ENCODE results near the gene TMEM132D.
"Not testable (repeated sequence)": the region's sequence is repeated elsewhere in the genome, so short reads cannot be mapped to it uniquely, and the experiment has no call there.

The TMEM132D gene

DNA sequence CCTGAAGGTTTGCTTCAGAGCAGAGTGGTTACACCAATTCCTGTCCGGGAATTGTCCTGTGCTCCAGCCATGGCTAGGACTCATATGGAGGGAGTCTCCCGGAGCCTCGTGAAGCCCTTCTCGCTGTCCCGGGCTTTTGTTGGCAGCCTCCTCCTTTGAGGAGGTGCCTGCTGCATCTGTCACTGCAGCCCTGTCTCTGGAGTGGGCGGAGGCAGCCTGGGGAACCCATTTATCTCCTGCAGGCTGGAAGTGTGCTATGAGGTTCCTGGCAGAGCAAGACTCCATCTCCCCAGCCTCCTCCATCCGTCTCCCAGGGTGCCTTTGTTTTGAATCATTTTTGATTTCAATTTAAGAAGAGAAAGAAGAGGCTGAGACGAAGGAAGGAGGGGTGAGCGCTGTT is 695.3 kb downstream of the TMEM132D start:
- DNase-seq: no peak

DNA sequence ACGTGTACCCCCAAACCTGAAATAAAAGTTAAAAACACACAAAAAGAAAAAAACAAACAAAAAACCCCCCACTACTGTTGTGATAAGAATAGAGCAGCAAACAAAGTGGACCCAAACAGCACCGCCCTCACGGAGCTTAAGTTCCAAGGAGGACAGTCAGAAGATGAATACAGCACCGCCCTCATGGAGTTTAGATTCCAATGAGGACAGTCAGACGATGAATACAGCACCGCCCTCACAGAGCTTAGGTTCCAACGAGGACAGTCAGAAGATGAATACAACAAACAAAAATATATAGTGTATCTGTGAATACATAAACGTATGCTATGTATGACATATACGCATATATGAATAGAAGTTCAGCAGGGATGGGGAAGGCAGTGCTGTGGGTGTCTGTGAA is 696.7 kb downstream of the TMEM132D start:
- no peak for DNase-seq

DNA sequence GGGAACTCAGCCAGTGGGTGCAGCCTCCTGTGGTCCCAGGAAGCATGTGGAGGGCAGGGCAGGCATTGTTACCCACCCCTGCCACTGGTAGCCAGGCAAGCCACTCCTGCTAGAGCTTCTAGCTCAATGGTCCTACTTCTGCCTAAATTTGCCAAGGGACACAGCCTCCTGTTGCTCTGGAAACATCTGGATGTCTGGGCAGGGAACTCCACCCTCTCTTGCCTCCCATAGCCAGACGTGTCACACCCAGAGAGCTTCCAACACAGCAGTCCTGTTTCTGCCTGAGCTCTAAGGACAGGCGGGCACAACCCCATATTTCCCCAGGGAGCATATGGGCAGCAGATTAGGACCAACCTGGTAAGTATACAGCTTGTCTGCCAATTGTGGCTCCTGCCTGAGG is 700.4 kb downstream of the TMEM132D start:
- no peak for DNase-seq

DNA sequence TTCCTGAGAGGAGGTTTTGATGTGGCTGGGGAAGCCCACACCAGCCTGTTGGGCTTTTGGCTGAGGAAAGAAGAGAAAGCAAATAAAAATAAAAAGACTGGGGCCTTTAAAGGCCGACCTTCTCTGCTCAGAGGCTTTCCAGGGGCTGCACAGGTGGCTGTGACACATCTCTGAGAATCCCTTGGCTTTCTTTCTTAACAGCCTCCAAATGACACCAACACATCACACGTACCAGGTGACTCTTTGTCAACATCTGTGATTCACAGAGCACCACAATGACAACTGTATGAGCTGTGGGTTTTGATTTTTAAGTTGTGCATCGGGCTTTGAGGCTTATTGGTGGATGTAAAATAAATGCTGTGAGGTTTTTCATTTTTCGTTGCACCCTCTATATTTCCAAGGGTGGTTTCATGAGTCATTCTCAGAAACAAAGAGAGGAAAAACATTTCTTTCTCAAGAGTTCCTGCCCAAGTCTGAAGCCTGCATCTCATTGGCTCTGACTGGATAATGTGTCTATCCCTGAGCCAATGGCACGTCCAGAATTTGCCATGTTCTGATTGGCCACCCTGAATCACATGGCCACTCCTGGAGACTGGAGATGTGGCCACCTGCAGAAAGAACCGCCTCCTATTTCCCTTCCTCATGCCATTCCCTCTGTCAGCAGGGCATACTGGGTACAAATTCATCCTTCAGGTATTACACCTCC is 701.6 kb downstream of the TMEM132D start:
- DNase-seq: no peak

DNA sequence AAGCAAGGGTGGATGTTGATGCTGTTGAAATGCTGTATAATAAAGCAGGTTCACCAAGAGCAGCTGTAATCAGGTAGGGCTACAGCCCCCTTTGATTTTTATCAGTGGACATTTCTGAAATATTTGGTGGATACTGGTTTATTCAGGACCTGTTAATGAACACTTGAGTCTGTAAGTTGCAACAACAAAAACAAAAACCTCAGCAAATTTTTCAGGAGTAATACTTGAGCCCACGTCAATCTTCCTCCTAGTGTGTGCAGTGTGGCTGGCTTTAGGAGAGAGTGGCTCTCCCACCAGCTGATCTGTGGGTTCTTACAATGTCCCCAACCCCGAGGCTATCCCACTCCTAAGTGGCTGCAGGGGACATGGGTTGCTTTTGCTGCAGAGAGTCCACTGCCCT is 702.8 kb downstream of the TMEM132D start:
- no peak for DNase-seq

DNA sequence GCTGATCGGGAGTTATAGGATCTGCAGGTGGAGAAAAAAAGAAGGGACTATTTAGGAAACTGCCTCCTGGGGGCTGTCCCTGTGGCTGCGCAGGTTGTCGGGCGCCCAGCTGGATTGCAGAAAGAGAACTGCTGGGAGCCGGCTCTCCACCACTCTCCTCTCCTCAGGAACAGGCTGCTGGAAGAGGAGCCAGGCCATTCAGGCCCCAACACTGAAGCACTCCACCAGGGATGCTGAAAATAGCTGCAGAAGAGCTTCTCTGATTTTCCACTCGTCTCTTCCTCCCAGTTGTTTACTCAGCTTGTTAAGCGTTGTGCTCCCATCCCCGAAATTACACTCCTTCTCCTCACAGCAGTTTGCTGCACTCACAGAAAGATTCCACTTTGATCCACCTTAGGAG is 703.2 kb downstream of the TMEM132D start:
- no peak for DNase-seq

DNA sequence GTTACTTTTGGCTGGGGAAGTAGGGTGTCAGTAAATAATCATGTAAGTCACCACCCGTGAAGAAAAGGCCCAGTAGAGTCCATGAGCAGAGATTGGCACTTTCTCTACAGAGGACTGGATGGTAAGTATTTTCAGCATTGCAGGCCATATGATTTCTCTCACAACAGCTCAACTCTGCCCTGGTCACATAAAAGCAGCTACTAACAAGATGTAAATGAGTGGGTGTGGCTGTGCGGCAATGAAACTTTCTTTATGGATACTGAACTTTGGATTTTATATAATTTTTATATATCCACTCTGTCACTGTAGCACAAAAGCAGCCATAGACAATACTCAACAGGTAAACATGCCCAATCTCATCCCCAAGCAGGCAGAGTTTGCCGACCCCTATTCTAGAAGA is 706.9 kb downstream of the TMEM132D start:
- DNase-seq: no peak

DNA sequence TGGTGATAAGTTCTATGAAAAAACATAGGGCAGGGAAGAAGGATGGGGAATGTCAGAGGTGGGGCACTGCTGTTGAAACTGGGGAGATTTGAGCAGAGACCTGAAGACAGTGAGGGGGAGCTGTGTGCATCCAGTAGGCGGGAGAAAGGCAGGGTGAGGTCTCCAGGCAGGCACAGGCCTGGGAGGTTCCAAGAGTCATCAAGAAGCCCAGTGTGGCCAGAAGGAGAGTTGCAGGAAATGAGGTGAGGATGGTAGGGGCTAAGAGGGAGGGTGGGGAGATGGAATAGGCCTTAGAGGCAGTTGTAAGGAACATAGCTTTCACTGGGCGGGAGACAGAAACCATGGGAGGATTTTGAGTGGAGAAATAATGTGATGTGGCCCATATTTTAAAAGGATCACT is 708.7 kb downstream of the TMEM132D start:
- no peak for DNase-seq

DNA sequence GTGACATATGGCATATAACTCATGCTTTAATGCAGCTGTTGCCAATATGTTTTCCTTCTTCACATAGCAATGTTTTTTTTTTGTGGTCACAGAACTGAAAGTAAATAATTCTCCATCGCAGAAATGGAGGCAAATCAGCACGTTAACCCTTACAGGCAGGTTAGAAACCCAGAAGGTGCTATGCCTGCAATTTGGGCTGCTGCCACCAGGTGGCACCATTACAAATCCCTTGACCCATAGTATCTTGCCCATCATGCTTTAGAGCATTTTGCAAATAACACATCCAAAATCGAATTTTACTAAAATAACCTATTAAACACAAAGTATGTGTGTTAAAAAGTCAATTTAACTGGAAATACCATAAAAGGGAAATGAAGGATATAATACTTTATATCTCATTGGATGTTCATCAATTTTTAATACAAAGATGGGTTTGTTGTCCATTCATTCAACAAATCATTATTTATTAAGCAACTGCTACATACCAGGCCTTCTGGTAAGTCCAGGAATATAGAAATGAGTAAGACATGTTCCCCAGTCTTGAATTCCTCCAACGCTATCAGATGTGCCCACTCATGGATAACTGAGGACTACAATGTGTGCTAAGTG is 710.5 kb downstream of the TMEM132D start:
- peak; percentile 20 for DNase-seq

DNA sequence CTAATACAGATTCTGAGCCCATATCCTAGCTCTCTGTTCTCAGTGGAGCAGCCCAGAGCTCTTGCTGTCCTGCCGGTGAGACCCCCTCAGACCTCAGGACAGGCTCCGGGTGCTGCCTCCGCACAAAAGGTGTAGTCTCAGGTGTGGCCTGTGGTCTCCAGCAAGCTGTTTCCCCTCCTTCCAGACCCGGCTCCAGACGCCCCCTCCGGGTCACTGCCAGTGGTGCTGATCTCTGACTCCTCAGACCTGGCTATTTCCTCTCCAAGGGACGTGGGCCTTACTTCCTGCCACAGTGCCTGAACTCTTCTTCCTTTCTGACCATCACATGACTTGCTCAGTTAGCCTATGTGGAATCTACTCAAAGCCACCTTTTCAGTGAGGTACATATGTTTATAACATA is 713.0 kb downstream of the TMEM132D start:
- no peak for DNase-seq

DNA sequence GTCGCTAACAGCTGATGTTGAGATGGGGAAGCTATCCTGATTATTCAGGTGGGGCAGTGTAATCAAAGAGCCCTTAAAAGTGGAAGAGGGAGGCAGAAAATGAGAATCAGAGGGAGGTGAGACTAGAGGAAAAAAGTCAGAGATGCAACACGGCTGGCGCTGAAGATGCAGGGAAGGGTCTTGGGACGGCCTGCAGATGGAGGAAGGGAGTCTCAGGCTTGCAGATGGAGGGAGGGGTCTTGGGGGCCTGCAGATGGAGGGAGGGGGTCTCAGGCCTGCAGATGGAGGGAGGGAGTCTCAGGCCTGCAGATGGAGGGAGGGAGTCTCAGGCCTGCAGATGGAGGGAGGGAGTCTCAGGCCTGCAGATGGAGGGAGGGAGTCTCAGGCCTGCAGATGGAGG is 713.9 kb downstream of the TMEM132D start:
- not testable (repeated sequence) for DNase-seq

DNA sequence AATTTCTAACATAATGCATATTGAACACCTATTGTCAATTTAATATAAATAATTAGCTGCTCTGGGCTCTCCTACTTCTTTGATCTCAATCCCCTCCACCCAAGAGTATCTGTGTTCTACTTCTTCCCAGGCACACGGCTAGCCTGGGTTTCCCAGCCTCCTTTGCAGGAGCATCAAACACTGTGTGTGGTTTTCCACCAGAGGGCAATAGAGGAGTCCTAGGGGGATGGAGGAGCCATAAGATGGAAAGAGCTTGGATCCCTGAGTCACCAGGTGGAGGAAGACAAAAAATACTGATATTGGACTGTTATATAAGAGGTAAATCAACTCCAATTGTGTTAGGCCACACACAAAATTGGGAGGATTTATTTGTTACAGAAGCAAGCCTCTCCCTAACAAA is 716.9 kb downstream of the TMEM132D start:
- DNase-seq: no peak

DNA sequence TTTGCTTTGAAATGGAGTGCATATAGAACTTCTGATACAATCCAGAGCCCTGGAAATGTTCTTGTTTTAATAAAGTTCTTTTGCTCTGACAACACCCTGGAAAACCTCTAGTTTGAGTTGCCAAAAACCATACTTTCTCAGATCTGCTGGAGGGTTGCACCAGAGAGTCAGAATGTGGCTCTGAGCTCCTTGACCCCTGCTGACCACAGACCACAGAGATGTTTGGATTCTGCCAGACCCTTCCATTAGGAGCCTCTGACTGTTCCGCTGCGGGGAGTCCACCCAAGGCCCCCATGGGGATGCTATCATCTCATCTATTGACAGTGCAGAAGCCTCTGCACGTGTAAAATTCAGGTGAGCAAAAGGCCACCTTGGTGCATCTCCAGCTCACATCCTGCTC is 718.0 kb downstream of the TMEM132D start:
- DNase-seq: no peak

DNA sequence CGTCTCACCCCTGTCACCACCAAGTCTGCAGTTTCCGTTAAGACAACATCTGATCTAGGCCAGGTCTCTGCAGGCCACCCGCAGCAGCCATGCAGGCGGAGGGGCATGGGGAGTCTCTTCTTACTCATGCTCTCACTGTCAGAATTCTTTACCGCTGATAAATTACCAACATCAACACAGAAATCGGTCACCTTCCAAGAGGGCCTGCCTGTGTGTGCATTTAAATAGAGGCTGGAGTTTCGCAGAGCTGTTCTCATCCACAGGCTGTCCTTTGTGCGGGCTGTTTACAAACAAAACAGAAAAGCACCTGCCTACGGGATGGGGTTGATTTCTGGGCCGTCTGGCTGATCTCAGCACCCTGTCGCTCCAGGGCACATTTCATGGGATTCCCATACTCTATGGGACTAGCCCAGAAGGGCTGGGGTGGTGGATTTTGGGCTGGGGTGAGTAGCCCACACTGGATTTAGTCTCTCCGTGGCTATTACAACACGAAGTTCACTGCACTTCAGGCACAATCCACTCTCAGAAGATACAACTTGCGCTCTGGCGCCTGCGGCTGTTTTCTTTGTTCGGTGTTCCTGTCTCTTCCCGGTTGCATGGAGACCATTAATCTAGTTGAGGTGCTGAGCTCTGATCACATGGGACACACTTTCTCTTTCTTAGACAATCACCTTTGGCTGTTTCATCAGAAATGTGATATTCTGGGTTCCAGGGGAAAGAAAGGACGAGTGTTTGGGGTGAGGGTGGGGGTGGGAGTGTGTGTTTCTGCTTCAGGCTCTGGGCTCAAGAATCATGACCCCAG is 719.5 kb downstream of the TMEM132D start:
- no peak for DNase-seq

DNA sequence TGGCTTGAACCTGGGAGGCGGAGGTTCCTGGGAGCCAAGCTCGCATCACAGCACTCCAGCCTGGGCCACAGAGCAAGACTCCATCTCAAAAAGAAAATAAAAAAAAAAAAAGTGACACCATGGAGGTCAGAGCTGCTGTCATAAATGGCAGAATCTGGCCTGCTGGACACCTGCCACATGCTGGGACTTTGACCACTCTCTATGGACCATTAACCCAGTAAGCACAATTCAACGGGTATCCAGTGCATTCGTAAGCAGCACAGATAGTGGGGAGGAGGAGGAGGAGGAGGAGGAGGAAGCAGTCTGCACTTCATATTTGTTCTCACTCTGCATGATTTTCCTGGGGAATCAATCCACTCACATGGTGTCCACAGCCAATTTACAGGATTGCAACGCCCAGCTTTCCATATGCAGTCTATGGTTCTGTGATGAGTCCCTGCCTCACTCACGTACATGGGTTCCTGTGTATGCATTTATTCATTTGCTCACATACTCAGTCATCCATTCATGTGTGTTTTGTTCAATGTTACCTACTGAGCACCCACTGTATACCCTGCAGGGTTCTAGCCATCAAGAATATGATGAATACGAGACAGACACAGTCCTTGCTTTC is 723.8 kb downstream of the TMEM132D start:
- no peak for DNase-seq

DNA sequence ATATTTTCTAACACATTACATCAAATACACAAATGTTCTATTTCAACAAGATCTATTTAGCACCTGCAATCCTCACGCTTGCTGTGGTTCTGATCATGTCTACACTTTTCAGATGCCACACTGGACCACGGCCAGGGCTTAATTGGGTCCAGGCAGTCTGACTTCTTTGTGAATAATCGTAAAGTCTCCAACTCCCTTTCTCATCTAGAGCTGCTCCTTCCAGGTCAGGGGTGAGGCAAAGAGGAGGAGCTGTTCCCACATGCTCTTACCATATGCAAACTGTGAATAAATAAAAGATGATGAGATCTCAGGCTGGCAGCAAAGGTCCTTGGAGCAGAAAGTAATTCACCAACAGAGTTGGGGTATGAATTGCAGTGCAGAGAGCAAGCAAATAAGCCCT is 733.9 kb downstream of the TMEM132D start:
- DNase-seq: no peak

DNA sequence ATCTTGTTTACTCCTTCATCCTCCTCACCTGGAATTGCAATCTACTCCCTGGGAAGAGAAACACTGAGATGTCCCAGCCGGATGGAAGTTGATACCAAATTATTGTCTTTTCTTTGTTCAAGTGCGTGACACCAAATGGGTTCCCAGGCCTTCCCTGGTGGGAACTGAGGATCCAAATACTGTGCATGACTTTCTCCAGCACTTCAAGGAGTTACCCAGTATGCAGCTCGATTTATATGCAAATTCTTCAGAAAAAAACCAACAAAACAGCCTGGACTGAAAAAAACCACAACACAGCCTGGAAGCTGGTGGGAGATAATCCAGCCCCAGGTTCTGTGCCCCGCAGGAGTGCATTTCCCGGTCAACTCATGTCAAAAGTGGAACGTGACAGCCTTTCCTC is 740.0 kb downstream of the TMEM132D start:
- no peak for DNase-seq

DNA sequence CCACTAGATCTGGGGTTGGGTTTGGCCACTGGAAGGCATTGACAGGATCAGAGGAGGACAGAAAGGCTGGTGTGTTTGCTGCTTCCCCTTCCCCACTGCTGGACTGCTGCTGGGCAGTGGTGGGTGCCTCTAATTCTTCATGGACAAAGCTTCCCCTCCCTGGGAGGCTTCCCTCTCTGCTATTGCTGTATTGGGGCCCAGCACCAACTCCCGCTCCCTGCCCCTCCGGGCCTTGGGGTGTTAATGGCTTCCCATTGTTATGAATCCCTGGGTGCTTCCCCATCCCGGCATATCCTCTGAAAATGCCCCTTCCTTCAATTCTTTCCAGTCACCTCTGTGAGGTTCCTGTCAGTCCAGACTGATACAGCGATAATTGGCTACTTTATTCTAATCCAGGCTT is 740.4 kb downstream of the TMEM132D start:
- no peak for DNase-seq

DNA sequence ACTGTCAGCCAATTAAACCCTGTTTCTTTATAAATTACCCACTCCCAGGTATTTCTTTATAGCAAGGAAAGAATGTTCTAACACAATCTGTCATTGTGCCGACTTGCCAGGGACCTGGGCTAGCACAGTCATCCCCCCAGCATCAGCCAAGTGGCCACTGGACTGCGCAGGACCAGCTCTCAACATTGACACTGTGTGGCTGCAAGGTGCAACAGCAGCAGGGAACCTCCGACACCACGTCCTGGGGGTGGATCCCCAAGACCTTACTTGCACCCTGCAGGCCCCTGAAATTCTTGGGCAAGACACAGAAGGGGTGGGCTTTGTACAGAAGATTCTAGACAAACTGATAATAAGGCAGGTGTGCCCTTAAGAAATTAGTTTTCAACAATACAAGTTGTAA is 741.0 kb downstream of the TMEM132D start:
- no peak for DNase-seq

DNA sequence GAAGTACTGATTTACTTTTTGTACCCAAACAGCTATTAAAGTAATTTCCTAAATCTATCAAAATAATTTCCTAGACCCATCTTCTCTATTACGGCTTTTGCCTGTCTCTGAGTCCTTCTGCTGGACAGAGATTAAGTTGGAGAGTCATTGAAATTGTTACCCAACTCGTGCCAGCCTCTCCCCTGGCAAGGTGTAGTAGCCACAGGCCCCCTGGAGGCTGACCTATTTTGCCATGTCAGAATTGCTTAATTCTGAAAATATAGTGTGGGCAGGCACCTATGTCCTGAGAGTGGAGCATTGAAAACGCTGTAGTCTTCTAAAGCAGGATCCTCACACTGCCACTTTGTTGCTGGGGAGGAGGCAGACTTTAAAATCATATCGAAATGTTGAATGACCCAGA is 742.3 kb downstream of the TMEM132D start:
- DNase-seq: no peak

DNA sequence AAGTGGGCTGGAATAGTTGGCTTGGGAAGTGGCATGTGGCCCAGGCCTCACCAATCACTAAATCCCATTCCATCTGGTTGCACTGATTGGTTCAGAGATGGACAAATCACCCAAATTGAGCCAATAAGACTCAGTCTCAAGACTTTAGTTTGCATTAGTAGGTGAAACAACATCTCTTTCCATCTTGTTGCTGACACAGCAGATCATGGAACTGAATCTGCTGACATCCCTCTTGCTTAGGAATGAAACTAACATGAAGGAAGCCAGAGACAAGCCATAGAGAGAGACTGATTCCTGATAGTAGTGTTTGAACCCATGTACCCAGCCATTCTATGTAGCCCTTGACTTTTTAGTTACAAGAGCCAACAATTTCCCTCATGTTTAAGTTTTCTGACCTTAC is 743.5 kb downstream of the TMEM132D start:
- DNase-seq: no peak

DNA sequence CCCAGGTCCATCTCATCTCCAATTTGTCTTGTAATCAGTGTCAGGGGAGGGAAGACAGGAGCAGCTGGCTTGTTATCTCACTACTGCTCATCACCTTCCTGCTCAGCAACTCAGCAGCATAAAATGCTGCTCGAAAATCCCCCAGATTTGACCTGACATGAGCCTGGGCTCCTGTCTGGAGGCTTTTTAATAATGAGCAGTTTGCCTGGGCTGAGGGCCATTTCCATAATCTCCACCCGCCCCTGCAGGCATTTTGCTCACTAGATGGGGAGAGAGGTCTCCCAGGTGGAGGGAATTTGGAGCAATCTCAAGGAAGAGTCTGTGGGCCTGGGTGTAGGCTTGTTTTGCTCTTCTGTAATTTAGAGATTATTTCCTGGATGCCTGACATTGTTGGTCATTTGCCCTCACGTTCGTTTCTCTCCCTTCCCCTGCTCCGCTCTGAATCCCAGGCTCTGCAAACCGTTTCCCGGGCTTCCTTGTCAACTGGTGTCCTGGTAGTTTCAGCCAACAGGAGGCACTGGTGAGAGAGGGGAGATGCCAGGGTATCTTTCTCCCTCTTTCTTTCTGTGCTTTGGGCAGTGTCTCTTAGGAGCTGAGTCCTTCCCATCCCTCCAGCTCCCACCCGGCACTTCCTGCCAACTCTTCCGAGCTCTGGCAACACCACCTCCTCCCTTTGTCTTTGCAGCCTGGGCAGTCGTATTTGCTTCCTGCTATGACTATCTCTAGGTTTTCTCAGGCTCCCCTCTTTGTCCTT is 751.3 kb downstream of the TMEM132D start:
- DNase-seq: no peak

DNA sequence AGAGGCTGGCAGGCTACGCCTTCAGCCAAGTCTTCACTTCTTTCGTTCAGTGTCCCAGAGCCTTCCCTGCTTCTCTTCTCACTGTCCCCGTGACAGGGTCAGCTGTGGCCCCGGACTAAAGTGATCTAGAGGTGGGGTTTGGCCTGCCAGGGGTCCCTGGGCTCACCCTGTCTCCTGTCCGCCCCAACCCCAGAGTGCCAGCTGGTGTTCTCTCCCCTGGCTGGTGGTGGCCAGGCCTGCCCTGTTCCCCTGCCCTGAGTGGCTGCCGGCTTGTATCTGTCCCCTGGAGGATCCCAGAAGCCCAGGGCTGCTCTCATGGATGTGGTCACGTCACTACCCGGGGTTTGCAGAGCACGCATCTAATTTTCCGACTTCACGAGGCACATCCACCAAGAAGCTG is 753.1 kb downstream of the TMEM132D start:
- no peak for DNase-seq
